Uterus (tissue), 4 donors: ENCODE results near the gene SRRM2. TPM values are rescaled to one million over a fixed set of nuclear protein-coding genes. Genes with fewer than 3 reads are reported as not detected.

Source experiments
- DNase-seq, 2 donors: peaks; one replicate each; pipeline ENCODE4 v3.0.0-alpha.2; 2019 to 2020
- H3K27ac ChIP-seq, 2 donors: fragments of 200-600 bp; sonication (generic); 1 replicate in 1 of 2; 2 replicates in 1 of 2; pipeline ENCODE4 v1.5.1; 2016 to 2018
- H3K27me3 ChIP-seq, 2 donors: fragments of 200-600 bp; sonication (generic); one replicate each; pipeline ENCODE4 v1.5.1; 2018 to 2019; ENCODE audit warnings: control low read depth in 1 of 2
- H3K36me3 ChIP-seq, 2 donors: fragments of 200-600 bp; sonication (generic); one replicate each; pipeline ENCODE4 v1.5.1; 2019; ENCODE audit warnings: control low read depth in 1 of 2
- H3K4me1 ChIP-seq, 2 donors: fragments of 200-600 bp; sonication (generic); one replicate each; pipeline ENCODE4 v1.5.1; 2018 to 2019; ENCODE audit warnings: control low read depth in 1 of 2
- H3K4me3 ChIP-seq, 2 donors: fragments of 200-600 bp; sonication (generic); 1 replicate in 1 of 2; 2 replicates in 1 of 2; pipeline ENCODE4 v1.5.1; 2018 to 2019; ENCODE audit warnings: mild to moderate bottlenecking in 1 of 2
- H3K9me3 ChIP-seq, 2 donors: fragments of 200-600 bp; sonication (generic); one replicate each; pipeline ENCODE4 v1.5.1; 2019; ENCODE audit warnings: control low read depth in 1 of 2
- POLR2A ChIP-seq, 2 donors: fragments of 450-650 bp; IDR thresholded peaks; one replicate each; pipeline ENCODE4 v1.6.1; 2016; ENCODE audit warnings: antibody characterized with exemption in 2 of 2, mild to moderate bottlenecking in 1 of 2, moderate library complexity in 1 of 2
- intact Hi-C: fragments of 100-400 bp; cut with DNase I; formaldehyde crosslinking; loops from one replicate; pipeline ENCODE4 v1.15.1; 2023; ENCODE audit warnings: low total_unique reads
- total RNA-seq, 4 donors: library from RNA; depleted of rRNA in 3 of 4; stranded (reverse); fragments of >200 nt in 3 of 4; gene quantifications; one replicate each; pipeline versions ENCODE4 v1.1.0 to v1.2.4, GENCODE V29; 2014 to 2023
- TF ChIP-seq, protein P1 (sequence below), 4 experiments: fragments of 200-600 bp in 2 of 4; fragments of 450-650 bp in 2 of 4; sonication (generic) in 2 of 4; IDR thresholded peaks; one replicate each; pipeline ENCODE4 v1.5.1; 2016 to 2019; ENCODE audit warnings: antibody characterized with exemption in 4 of 4, mild to moderate bottlenecking in 2 of 4, moderate library complexity in 1 of 4
- donor health status: DM: yes; HTN: yes; CAD: no.

The SRRM2 gene
- total RNA-seq, 4 donors from 2014 or later, result 92.7 to 900 (median 121) TPM

DNA sequence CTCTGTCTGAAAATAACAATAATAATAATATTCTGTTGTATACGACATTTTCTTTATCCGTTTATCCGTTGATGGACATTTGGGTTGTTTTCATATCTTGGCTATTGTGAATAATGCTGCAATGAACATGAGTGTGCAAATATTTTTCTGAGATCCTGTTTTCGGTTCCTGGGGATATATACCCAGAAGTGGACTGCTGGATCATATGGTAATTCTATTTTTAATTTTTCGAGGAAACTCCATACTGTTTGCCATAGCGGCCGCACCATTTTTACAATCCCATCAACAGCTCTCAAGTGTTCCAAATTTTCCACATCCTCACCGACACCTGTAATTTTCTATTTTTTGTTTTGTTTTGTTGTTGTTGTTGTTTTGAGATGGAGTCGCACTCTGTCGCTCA, 40.5 kb downstream of the SRRM2 start:
- Histone ChIP-seq H3K27me3 (peaks cover 0 to 4% of the 10 kb centered on the region in 2 donors), H3K4me3 (no peak overlapping the region), H3K4me1 (no peaks in the 10 kb centered on the region), H3K9me3 (no peaks in the 10 kb centered on the region), H3K36me3 (no peaks in the 10 kb centered on the region), H3K27ac (no peak overlapping the region)
- TF ChIP-seq, protein P1, sequence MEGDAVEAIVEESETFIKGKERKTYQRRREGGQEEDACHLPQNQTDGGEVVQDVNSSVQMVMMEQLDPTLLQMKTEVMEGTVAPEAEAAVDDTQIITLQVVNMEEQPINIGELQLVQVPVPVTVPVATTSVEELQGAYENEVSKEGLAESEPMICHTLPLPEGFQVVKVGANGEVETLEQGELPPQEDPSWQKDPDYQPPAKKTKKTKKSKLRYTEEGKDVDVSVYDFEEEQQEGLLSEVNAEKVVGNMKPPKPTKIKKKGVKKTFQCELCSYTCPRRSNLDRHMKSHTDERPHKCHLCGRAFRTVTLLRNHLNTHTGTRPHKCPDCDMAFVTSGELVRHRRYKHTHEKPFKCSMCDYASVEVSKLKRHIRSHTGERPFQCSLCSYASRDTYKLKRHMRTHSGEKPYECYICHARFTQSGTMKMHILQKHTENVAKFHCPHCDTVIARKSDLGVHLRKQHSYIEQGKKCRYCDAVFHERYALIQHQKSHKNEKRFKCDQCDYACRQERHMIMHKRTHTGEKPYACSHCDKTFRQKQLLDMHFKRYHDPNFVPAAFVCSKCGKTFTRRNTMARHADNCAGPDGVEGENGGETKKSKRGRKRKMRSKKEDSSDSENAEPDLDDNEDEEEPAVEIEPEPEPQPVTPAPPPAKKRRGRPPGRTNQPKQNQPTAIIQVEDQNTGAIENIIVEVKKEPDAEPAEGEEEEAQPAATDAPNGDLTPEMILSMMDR (IDR thresholded peaks at IDR 0.05), result no peak
- no peak for TF ChIP-seq POLR2A (IDR thresholded peaks at IDR 0.05)
- no peak for DNase-seq
- intact Hi-C loops, result no loop called here

DNA sequence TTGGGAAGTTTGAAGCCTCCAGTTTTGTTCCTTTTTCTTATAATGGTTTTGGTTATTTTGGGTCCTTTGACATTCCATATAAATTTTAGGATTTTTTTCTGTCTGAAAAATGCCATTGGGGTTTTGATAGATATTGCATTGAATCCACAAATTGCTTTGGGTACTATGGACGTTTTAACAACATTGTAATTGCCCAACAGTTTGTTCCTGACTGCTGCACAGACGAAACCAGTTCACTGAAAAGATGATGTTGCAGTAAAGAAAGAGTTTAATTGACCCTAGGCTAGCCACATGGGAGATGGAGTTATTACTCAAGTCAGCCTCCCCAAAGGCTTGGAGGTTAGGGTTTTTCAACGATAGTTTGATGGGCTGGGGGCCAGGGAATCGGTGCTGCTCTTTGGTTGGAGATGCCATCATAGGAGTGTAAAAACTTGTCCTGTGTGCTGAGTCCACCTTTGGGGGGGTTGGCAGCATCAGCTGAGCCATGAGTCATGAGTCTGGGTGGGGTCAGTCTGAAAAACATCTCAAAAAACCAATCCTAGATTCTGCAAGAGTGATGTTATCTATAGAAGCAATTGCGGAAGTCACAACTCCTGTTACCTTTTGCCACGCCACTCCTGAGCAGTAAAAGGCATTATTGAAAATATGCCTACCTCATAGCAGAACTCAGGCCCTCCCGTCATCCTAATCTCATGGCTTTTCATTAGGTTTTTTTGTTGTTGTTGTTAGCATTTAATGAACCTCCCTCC, 43.1 kb downstream of the SRRM2 start:
- no peaks in the 10 kb centered on the region for H3K27me3 ChIP-seq

DNA sequence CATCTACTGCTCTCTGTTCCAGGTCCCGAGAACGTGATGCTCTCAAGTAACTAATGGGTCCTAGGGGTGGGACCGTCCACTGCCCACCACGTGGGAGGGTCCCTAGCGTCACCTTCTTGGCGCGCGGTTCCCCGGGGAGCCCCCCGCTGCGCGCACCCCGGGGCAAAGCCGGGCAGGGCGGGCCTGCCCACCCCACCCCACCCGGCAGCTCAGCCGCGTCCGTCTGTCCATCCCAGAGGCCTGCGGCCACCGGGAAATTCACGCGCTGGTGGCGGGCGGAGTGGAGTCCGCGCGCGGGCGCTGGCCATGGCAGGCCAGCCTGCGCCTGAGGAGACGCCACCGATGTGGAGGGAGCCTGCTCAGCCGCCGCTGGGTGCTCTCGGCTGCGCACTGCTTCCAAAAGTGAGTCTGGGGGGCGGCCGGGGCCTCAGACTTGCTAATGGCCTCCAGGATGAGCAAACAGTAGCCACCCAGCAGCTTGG, 46.3 kb downstream of the SRRM2 start:
- Histone ChIP-seq H3K4me3 (no peak overlapping the region), H3K27me3 (no peaks in the 10 kb centered on the region), H3K27ac (no peak overlapping the region), H3K4me1 (no peaks in the 10 kb centered on the region), H3K9me3 (peaks cover 0 to 4% of the 10 kb centered on the region in 2 donors), H3K36me3 (no peaks in the 10 kb centered on the region)
- no peak for TF ChIP-seq POLR2A (IDR thresholded peaks at IDR 0.05)
- TF ChIP-seq, protein P1 (IDR thresholded peaks at IDR 0.05), result no peak
- DNase-seq, result no peak
- intact Hi-C loops, result no loop called here

More for the DNA sequence above, 43.1 kb downstream of the SRRM2 start:
- no peak for TF ChIP-seq POLR2A (IDR thresholded peaks at IDR 0.05)
- TF ChIP-seq, protein P1 (IDR thresholded peaks at IDR 0.05), result no peak
- Histone ChIP-seq H3K27ac (no peak overlapping the region), H3K4me1 (no peaks in the 10 kb centered on the region), H3K9me3 (no peaks in the 10 kb centered on the region), H3K4me3 (no peak overlapping the region), H3K36me3 (no peaks in the 10 kb centered on the region)
- DNase-seq, result no peak
- intact Hi-C loops, result no loop called here

DNA sequence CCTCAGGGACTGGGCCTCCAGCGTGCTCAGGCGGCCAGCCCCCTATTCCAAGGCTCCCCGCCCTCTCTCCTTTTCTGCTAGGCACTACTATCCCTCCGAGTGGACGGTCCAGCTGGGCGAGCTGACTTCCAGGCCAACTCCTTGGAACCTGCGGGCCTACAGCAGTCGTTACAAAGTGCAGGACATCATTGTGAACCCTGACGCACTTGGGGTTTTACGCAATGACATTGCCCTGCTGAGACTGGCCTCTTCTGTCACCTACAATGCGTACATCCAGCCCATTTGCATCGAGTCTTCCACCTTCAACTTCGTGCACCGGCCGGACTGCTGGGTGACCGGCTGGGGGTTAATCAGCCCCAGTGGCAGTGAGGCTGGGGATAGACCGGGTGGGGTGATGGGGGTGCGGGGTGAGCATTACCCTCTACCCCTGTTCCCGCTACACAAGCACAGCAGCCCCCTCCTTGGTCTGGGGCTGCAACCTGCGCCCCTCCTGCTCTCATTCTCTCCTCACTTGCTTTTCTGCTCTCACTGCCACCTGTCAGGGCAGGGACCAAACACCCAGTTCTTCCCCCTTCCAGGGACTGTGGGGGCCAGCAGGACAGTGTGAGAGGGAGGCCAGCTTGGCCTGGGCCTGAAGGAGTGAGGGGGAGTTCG, 46.9 kb downstream of the SRRM2 start:
- DNase-seq, result no peak

More for the DNA sequence above, 46.9 kb downstream of the SRRM2 start:
- no peaks in the 10 kb centered on the region for H3K4me1 ChIP-seq
- intact Hi-C loops, result no loop called here
- no peaks in the 10 kb centered on the region for H3K36me3 ChIP-seq
- H3K27ac ChIP-seq, result no peak overlapping the region
- TF ChIP-seq POLR2A (IDR thresholded peaks at IDR 0.05), result no peak
- TF ChIP-seq, protein P1 (IDR thresholded peaks at IDR 0.05), result no peak
- H3K9me3 ChIP-seq, result peaks cover 0 to 9% of the 10 kb centered on the region in 2 donors
- no peaks in the 10 kb centered on the region for H3K27me3 ChIP-seq
- H3K4me3 ChIP-seq, result no peak overlapping the region
